Activated CD4-positive, CD25-positive, alpha-beta regulatory T cell treated with anti-CD3 and anti-CD28 coated beads, Interleukin-2, amount 50 U/mL, for 24 hours (primary cell): ENCODE results near the gene HOXB4.

ENCODE experiments used
- ATAC-seq, 2 donors: fragments of 150-1000 bp; cut with Tn5 transposase; one replicate each; pipeline ENCODE4 v1.10.0; 2021; ENCODE audit warnings: mild to moderate bottlenecking in 1 of 2, moderate library complexity in 1 of 2

Gene HOXB4

GRCh38 chr17:48546137-48546923 lies 31.8 kb downstream of the HOXB4 start:
- ATAC-seq, result no peak

- ATAC-seq, result no peak
These were observed 32.6 kb downstream of the HOXB4 start for GRCh38 chr17:48545539-48545938.

GRCh38 chr17:48545022-48545375 lies 33.2 kb downstream of the HOXB4 start, which contains the start of gene HOXB2:
Gene HOXB2 (minus strand): TSS chr17:48545109. CDS start chr17:48544911, 198 bp downstream.
- no peak for ATAC-seq

GRCh38 chr17:48544349-48545021 lies 33.7 kb downstream of the HOXB4 start:
- no peak for ATAC-seq

- ATAC-seq, result peak; percentile 40 to 44
These were observed 34.2 kb downstream of the HOXB4 start for GRCh38 chr17:48543854-48544348.

- ATAC-seq, result peak; percentile 55 to 58
These were observed 34.9 kb downstream of the HOXB4 start for GRCh38 chr17:48543107-48543853.

GRCh38 chr17:48542698-48543106 lies 35.4 kb downstream of the HOXB4 start:
- ATAC-seq, result peak in 1 of 2 donors; percentile 6

GRCh38 chr17:48542114-48542656 lies 36.0 kb downstream of the HOXB4 start:
- ATAC-seq, result no peak

- ATAC-seq, result peak in 1 of 2 donors; percentile 39
These were observed 36.5 kb downstream of the HOXB4 start for GRCh38 chr17:48541577-48542113.

GRCh38 chr17:48541036-48541576 lies 37.0 kb downstream of the HOXB4 start:
- ATAC-seq, result no peak

- no peak for ATAC-seq
These were observed 37.9 kb downstream of the HOXB4 start for GRCh38 chr17:48540213-48540612.

- ATAC-seq, result no peak
These were observed 39.0 kb downstream of the HOXB4 start for GRCh38 chr17:48539177-48539576.

- ATAC-seq, result no peak
These were observed 40.8 kb downstream of the HOXB4 start for GRCh38 chr17:48537316-48537715.

GRCh38 chr17:48535793-48536559 lies 42.2 kb downstream of the HOXB4 start:
- peak in 1 of 2 donors; percentile 48 for ATAC-seq

GRCh38 chr17:48532261-48532660 lies 45.9 kb downstream of the HOXB4 start:
- ATAC-seq, result no peak

- no peak for ATAC-seq
These were observed 47.3 kb downstream of the HOXB4 start, which contains the start of gene HOXB1 for GRCh38 chr17:48530887-48531272. Gene HOXB1 (minus strand): TSS chr17:48531011. CDS start chr17:48530904, 107 bp downstream.

GRCh38 chr17:48530208-48530886 lies 47.8 kb downstream of the HOXB4 start:
- ATAC-seq, result no peak

GRCh38 chr17:48529683-48530009 lies 48.5 kb downstream of the HOXB4 start:
- no peak for ATAC-seq

GRCh38 chr17:48528936-48529682 lies 49.0 kb downstream of the HOXB4 start:
- no peak for ATAC-seq
